GM18517 (cell line): ENCODE data around the gene SLC5A11.
"Not testable (repeated sequence)": the region's sequence is repeated elsewhere in the genome, so short reads cannot be mapped to it uniquely, and the experiment has no call there.

Source experiments
- ATAC-seq: cut with Tn5 transposase; IDR thresholded peaks from one replicate; pipeline ENCODE4 v1.9.1; 2021; ENCODE audit warnings: mild to moderate bottlenecking, moderate library complexity; ENCODE audit not compliant: unreplicated experiment

Gene SLC5A11

DNA sequence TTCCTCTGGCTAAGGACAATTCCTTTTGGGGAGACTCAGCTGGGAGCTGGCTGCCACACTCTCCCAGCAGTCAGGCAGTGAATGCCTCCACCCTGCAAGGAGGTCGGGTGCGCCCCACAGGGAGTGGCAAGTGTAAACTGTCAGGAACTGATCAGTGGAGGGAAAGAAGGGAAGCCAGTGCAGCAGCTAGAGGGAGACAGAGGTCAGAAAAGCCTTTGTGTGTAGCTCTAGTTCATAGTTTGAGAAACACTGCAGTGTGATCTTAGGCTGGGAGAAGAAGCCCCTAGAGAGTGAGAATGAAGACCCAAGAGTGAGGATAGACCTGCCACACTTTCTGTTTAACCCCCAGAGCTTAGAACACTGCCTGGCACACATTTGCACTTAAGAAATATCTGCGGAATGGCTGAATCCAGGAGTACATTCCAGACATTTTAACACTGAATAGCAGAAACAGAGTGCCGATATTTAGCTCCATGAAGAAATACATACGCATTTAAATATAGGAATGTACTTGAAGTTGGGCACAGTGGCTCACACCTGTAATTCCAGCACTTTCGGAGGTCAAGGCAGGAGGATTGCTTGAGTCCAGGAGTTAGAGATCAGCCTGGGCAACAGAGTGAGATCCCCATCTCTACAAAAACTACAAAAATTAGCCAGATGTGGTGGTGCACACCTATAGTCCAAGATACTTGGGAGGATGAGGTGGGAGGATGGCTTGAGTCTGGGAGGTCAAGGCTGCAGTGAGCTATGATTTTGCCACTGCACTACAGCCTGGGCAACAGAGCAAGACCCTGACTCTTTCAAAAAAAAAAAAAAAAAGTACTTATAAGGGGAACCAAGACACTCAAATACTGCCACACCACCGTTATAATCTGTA, 11.1 kb upstream of the SLC5A11 start:
- ATAC-seq = no peak

DNA sequence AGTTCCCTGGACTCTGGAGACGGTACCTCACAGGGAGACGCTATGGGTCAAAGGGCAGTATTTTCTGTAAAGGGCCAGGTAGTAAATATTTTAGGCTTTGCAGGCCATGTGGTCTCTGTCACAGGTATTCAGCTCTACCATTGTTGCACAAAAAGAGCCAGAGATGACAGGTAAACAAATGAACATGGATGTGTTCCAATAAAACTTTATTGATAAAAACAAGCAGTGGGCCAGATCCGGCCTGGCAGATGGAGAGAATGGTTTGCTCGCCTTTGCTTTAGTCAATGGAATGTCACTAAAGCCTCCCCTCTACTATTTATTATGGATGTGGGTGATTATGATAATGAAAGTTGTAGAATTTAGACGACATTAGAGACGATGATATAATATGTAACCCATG, 8.9 kb upstream of the SLC5A11 start:
- no peak for ATAC-seq

GRCh38 chr16:24837969-24838368, 7.8 kb upstream of the SLC5A11 start:
- no peak for ATAC-seq

GRCh38 chr16:24838554-24839266, 7.1 kb upstream of the SLC5A11 start:
- no peak for ATAC-seq

GRCh38 chr16:24839347-24839972, 6.3 kb upstream of the SLC5A11 start:
- no peak for ATAC-seq

DNA sequence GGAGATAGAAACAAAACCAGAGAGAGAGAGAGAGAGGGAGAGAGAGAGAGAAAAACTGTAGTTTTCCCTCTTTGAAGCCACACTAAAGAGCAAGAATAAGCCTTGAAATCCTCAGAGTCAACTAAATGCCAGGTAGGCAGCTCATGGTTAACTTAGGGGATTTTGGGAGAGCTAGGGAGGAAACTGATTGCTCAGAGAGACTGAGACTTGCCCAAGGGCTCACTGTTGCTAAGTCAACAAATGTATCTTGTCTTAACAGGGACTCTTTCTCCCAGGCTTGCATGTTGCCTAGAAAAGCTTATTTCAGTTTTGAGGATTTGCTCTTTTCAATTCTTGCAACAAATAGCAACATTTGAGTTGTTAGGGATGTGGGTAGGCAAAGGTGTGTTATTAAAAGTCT, 4.5 kb upstream of the SLC5A11 start:
- no peak for ATAC-seq

DNA sequence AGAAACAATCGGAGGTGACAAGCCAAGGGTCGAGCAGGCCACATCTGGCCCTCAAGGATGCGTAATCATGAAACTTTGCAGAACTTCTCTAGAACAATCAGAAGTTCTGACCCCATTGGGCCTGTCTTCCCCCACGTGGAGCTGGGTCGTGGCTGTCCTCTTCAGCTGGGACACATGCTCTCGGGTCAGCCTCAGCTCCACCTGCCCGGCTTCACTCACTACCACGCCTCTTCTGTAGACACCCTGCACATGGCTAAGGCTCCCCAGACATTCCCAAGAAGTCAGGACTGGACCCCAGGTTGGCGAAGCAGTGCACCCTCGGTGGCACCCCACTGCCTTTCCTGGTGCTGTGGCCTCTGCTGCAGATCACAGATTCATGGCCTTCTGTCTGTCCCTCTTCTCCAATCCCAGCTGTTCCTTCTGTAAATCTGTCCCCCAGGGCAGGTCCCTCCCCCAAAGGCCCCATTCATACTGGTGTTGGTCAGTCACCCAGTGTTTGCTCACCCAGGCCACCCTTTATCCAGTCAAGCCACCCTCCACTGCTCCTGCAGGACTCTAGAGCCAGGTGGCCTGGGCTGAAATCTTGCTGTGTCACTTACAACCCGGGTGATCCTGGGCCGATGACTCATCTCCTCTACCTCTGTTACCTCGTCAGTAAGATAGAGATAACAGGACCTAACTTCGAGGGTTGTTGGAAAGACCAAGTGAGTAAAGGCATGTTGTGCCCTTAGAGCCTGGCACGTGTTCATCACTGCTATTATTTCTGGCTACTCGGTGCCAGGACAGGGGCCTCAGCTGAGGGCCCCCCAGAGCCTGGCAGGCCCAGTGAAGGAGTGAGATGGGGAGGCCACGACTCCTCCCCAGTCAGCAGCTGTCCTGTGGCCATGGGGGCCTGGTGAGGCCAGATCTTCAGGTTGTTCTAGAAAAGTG, 1.4 kb upstream of the SLC5A11 start:
- no peak for ATAC-seq

GRCh38 chr16:24845031-24845365, 765 bp upstream of the SLC5A11 start:
- ATAC-seq = not testable (repeated sequence)

GRCh38 chr16:24846548-24847357, 990 bp downstream of the SLC5A11 start:
- no peak for ATAC-seq

DNA sequence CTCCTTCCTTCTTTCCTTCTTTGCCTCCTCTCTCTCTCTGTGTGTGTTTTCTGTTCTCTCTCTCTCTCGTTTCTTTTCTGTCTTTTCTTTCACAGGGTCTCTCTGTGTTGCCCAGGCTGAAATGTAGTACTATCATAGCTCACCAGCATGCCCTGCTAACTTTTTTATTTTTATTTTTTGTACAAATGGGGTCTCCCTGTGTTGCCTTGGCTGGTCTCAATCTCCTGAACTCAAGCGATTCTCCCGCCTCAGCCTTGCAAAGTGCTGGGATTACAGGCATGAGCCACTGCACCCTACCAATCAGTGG, 1.5 kb downstream of the SLC5A11 start:
- no peak for ATAC-seq

- ATAC-seq = no peak
Measured at GRCh38 chr16:24848065-24848464, 2.3 kb downstream of the SLC5A11 start.

DNA sequence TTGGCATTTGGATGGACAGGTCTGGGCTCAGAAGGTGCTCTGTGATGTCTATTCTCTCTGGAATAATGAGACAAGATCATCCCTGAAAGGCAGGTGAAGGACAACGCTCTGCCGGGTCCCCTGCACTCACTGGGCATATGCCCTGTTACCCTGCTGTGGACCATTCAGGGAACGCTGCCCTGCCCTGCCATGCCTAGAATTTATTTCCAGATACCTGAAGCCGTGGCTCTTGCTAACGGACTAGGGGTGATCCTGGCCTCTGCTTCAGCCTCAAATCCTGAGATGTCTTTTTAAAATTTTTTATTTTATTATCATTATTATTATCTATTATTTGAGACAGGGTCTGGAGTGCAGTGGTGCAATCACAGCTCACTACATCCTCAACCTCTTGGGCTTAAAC, 3.9 kb downstream of the SLC5A11 start:
- ATAC-seq = no peak

DNA sequence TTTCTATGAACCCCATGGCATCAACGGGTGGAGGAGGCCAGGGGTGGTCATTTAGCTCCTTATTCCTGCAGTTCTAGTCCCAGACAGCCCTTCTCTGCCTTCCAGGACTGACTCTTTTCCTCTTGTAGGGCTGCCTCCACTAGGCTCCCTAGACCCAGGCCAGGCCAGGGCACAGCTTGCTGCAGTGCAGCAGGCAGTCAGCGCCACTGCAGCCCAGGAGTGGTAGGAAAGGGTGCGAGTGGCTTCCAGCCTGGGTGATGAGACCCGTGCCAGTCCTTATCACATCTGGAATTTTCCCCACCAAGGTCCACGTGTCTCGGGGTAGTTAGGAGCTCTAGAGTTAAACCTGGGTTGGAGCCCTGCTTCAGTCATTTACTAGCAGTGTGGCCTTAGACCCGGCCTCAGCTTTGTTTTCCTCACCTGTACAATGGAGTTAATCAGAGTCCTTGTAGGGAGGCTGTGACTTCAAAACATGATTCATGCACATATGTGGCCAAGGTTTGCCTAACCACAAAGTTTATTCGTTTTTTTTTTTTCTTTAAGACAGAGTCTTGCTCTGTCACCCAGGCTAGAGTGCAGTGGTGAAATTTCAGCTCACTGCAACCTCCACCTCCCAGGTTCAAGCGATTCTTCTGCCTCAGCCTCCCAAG, 4.7 kb downstream of the SLC5A11 start:
- no peak for ATAC-seq

- no peak for ATAC-seq
Measured at GRCh38 chr16:24851700-24852099, 5.9 kb downstream of the SLC5A11 start.

- ATAC-seq = no peak
Measured at GRCh38 chr16:24852281-24852721, 6.5 kb downstream of the SLC5A11 start.

- ATAC-seq = no peak
Measured at GRCh38 chr16:24853169-24853824, 7.5 kb downstream of the SLC5A11 start.

GRCh38 chr16:24853830-24854229, 8.1 kb downstream of the SLC5A11 start:
- ATAC-seq = no peak

GRCh38 chr16:24854607-24855171, 8.9 kb downstream of the SLC5A11 start:
- ATAC-seq = no peak

DNA sequence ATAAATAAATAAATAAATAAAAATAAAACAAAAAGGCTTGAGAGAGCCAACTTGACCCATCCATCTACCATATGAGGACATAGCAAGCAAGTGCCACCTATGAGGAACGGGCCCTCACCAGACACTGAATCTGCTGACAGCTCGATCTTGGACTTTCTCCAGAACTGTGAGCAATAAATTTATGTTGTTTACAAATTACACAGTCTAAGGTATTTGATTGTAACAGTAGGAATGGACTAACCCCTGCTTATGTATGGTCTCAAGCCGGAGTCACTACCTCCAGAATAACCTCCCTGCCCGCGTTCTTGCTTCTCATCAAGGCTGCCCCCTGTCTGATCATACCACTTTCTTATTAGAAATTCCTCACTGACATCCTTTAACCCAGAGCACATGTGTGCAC, 9.9 kb downstream of the SLC5A11 start:
- ATAC-seq = no peak
